GM18861 (cell line): ENCODE measurements around the gene MYL3.

Experiments
- ATAC-seq: cut with Tn5 transposase; IDR thresholded peaks from one replicate; pipeline ENCODE4 v1.9.1; 2021; ENCODE audit not compliant: unreplicated experiment

MYL3 gene

DNA sequence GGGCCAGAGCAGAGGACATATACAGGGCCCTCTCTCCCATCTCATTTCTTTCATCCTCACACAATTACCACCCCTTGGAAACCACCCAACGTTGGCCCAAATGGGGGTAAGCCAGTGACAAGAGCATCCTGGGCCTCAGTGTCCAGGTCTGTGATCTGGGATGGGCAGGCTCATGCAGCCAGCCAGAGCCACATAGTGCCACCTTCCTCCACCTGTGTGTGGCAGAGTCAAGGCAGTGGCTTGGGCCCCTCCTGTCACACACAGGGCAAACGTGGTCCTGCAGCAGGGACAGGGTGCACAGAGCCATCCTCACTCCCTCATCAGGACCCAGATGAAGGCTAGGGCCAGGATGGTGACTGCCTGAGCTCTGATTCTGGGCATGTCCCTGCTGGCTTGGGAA lies 2.3 kb upstream of the MYL3 start:
- ATAC-seq: no peak

DNA sequence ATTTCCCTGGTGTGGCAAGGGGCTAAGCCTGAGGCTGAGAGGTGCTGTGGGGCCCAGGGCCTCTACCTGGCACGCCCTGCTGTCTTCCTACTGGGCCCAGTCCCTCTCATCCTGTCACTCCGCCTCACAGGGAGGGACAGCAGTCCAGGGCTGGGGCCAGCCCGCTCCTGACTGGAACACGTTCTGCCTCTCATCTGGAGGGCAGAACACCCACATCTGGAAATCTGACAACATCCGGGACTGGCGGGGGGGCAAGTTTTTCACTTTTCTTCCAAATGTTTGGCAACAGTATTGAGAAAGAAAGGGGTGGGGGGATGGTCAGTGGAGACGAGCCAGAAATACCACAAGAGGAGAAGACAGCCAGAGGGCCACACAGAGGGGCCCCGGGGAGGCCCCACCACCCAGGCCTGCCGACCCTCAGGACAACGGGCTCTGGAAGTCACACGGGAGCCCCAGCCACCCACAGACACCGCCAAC lies 1.8 kb upstream of the MYL3 start:
- no peak for ATAC-seq

GRCh38 chr3:46864061-46864881 lies 1.0 kb upstream of the MYL3 start:
- ATAC-seq: no peak

GRCh38 chr3:46862369-46863025 lies 747 bp downstream of the MYL3 start:
- ATAC-seq: no peak

- ATAC-seq: no peak
These were observed 1.5 kb downstream of the MYL3 start for GRCh38 chr3:46861605-46862368.

GRCh38 chr3:46860810-46861604 lies 2.2 kb downstream of the MYL3 start:
- ATAC-seq: no peak

- ATAC-seq: no peak
These were observed 3.0 kb downstream of the MYL3 start for GRCh38 chr3:46860017-46860809.

- ATAC-seq: no peak
These were observed 4.1 kb downstream of the MYL3 start for GRCh38 chr3:46859001-46859710.

GRCh38 chr3:46858456-46858855 lies 4.8 kb downstream of the MYL3 start:
- ATAC-seq: no peak

DNA sequence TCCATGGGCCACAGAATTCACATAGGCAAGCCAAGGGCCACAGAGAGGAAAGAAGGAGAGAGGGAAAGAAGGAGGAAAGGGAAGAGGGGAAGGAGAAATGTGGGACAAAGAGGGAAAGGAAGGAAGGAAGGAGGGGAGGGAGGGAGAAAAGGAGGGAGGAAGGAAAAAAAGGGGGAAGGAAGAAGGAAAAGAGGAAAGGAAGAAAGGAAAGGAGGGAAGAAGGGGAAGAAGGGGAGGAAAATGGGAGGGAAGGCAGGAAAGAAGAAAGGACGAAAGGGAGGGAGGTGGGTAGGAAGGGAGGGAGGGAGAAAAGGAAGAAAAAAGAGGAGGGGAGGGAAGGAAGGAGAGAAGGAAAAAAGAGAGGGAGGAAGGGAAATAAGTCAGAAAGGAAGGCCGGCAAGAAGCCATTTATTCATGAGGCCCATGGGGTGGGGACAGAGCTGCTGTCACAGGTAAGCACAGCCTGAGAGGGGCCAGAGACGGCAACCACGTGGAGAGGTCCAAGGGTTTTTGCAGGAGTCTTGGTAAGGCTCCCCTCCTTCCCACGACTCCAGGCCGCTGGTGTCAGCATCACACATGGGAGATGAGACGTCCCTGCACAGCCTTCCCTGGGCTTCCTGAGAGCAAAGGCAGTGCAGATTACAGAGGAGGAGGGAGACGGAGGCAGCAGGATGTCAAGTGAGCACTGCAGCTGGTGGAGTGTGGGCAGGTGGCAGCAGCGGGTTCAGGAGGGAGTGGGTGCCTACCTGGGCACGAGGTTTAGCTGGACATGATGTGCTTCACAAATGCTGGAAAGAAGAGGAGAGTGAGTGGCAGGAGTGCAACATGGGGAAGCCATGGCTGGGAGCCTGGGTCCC lies 5.5 kb downstream of the MYL3 start:
- no peak for ATAC-seq

- ATAC-seq: no peak
These were observed 6.4 kb downstream of the MYL3 start for GRCh38 chr3:46856576-46857471.

GRCh38 chr3:46854555-46854991 lies 8.7 kb downstream of the MYL3 start:
- no peak for ATAC-seq

- ATAC-seq: no peak
These were observed 9.5 kb downstream of the MYL3 start for GRCh38 chr3:46853441-46854415.

DNA sequence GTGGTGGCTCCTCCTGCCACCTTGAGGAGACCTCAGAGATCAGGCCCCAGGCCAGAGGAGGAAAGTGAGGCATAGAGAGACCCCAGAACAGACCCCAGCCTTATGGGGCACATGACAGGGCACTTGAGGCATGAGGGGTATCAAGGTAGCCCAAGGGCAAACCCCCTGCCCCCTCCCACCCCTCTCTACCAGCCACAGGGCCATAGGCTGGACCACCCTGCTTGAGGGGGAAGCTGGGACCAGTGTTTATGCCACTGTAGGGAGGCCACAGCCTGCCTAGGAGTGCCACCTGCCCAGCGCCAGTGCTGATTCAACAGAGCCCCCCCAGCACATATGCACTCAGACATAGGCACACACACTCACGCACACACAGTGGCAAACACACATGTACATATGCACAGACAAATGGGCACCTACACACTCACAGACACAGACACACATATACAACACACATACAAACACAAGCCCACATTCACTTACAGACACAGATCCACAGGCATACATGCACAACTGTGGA lies 10.3 kb downstream of the MYL3 start:
- no peak for ATAC-seq

DNA sequence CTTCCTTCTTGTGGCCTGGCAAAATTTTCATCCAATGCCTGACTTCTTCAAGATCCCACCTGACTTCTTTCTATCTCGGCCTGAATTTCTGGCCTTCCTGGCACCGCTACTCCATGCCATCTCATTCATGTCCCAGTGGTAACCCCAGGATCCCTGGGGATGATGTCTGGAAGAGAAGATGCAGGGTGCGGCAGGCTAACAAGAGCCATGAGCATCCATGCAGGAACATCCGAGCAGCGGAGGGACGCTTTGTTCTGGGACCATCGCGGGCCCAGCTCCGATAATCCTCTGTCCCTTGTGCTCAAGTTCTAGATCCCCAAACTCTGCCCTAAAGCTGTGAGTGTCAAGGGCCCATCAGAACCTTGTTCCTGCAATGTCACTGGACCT lies 10.9 kb downstream of the MYL3 start:
- ATAC-seq: no peak
